Memory B cell (primary cell): ENCODE measurements around the gene SIK1.
A peak's percentile ranks its signal among the peaks of the same experiment; 100 is the strongest.
"Not testable (repeated sequence)": the region's sequence is repeated elsewhere in the genome, so short reads cannot be mapped to it uniquely, and the experiment has no call there.

Experiments used
- ATAC-seq: fragments of 150-1000 bp; cut with Tn5 transposase; 2 replicates; pipeline ENCODE4 v1.10.0; 2021; ENCODE audit warnings: low read depth, mild to moderate bottlenecking, moderate library complexity
- DNase-seq, 2 donors: peaks; one replicate each; pipeline ENCODE4 v3.0.0; 2022; ENCODE audit warnings: low spot score in 2 of 2
- H3K27ac Mint-ChIP-seq: one replicate; pipeline ENCODE4 v1.8.0; 2022; ENCODE audit warnings: mild to moderate bottlenecking, moderate library complexity, mixed read lengths
- H3K27me3 Mint-ChIP-seq: one replicate; pipeline ENCODE4 v1.8.0; 2022; ENCODE audit warnings: mixed read lengths
- H3K36me3 Mint-ChIP-seq: one replicate; pipeline ENCODE4 v1.8.0; 2022; ENCODE audit warnings: mild to moderate bottlenecking, mixed read lengths
- H3K4me1 Mint-ChIP-seq: one replicate; pipeline ENCODE4 v1.8.0; 2022; ENCODE audit warnings: mixed read lengths
- H3K4me3 Mint-ChIP-seq: one replicate; pipeline ENCODE4 v1.8.0; 2022; ENCODE audit warnings: mild to moderate bottlenecking, moderate library complexity, mixed read lengths
- H3K9me3 Mint-ChIP-seq: one replicate; pipeline ENCODE4 v1.8.0; 2022; ENCODE audit warnings: mixed read lengths

SIK1 gene

GRCh38 chr21:43383351-43383750, 43.6 kb downstream of the SIK1 start:
- not testable (repeated sequence) for DNase-seq, H3K27me3 Mint-ChIP-seq, H3K4me1 Mint-ChIP-seq, H3K9me3 Mint-ChIP-seq, H3K27ac Mint-ChIP-seq, H3K36me3 Mint-ChIP-seq, H3K4me3 Mint-ChIP-seq
- ATAC-seq, result peak; percentile 83

- H3K27ac Mint-ChIP-seq, ATAC-seq, H3K4me1 Mint-ChIP-seq, H3K9me3 Mint-ChIP-seq, H3K4me3 Mint-ChIP-seq, H3K36me3 Mint-ChIP-seq, H3K27me3 Mint-ChIP-seq: not testable (repeated sequence)
- peak in 1 of 2 donors; percentile 8 for DNase-seq
Measured at GRCh38 chr21:43382902-43383301, 44.0 kb downstream of the SIK1 start.

GRCh38 chr21:43380852-43381533, 45.9 kb downstream of the SIK1 start:
- DNase-seq, H3K4me3 Mint-ChIP-seq, H3K27me3 Mint-ChIP-seq, H3K9me3 Mint-ChIP-seq, H3K27ac Mint-ChIP-seq, H3K4me1 Mint-ChIP-seq, H3K36me3 Mint-ChIP-seq: not testable (repeated sequence)
- ATAC-seq, result peak; percentile 21

GRCh38 chr21:43380337-43380736, 46.6 kb downstream of the SIK1 start:
- H3K4me1 Mint-ChIP-seq, H3K27ac Mint-ChIP-seq, ATAC-seq, H3K4me3 Mint-ChIP-seq, H3K36me3 Mint-ChIP-seq, H3K9me3 Mint-ChIP-seq, DNase-seq, H3K27me3 Mint-ChIP-seq: not testable (repeated sequence)

- ATAC-seq, result peak; percentile 24
- not testable (repeated sequence) for H3K9me3 Mint-ChIP-seq, DNase-seq, H3K4me3 Mint-ChIP-seq, H3K4me1 Mint-ChIP-seq, H3K27me3 Mint-ChIP-seq, H3K27ac Mint-ChIP-seq, H3K36me3 Mint-ChIP-seq
Measured at GRCh38 chr21:43379626-43380122, 47.3 kb downstream of the SIK1 start.

GRCh38 chr21:43376478-43376882, 50.5 kb downstream of the SIK1 start:
- Mint-ChIP-seq H3K9me3 (no peaks in the 10 kb centered on the region), H3K36me3 (no peaks in the 10 kb centered on the region), H3K4me1 (peaks cover 7% of the 10 kb centered on the region), H3K27me3 (no peaks in the 10 kb centered on the region), H3K4me3 (no peak overlapping the region), H3K27ac (no peak overlapping the region)
- ATAC-seq (no peak), DNase-seq (no peak)

GRCh38 chr21:43375837-43376477, 51.0 kb downstream of the SIK1 start:
- H3K27me3 Mint-ChIP-seq, result no peaks in the 10 kb centered on the region
- H3K4me1 Mint-ChIP-seq, result peaks cover 11% of the 10 kb centered on the region
- H3K4me3 Mint-ChIP-seq, result no peak overlapping the region
- no peaks in the 10 kb centered on the region for H3K36me3 Mint-ChIP-seq
- H3K27ac Mint-ChIP-seq, result no peak overlapping the region
- DNase-seq (no peak), ATAC-seq (no peak)
- H3K9me3 Mint-ChIP-seq, result no peaks in the 10 kb centered on the region

- peaks cover 17% of the 10 kb centered on the region for H3K4me1 Mint-ChIP-seq
- H3K27ac Mint-ChIP-seq, result no peak overlapping the region
- H3K4me3 Mint-ChIP-seq, result no peak overlapping the region
- no peaks in the 10 kb centered on the region for H3K36me3 Mint-ChIP-seq
- no peaks in the 10 kb centered on the region for H3K27me3 Mint-ChIP-seq
- no peaks in the 10 kb centered on the region for H3K9me3 Mint-ChIP-seq
- DNase-seq (no peak), ATAC-seq (no peak)
Measured at GRCh38 chr21:43375006-43375836, 51.7 kb downstream of the SIK1 start.

- DNase-seq, result no peak
- Mint-ChIP-seq H3K27ac (no peak overlapping the region), H3K27me3 (no peaks in the 10 kb centered on the region)
Measured at GRCh38 chr21:43374228-43374885, 52.6 kb downstream of the SIK1 start.

GRCh38 chr21:43373362-43374227, 53.3 kb downstream of the SIK1 start:
- Mint-ChIP-seq H3K27me3 (no peaks in the 10 kb centered on the region), H3K9me3 (no peaks in the 10 kb centered on the region), H3K27ac (no peak overlapping the region), H3K4me1 (peaks cover 27% of the 10 kb centered on the region), H3K36me3 (no peaks in the 10 kb centered on the region), H3K4me3 (no peak overlapping the region)
- no peak for DNase-seq
- no peak for ATAC-seq

More at GRCh38 chr21:43374228-43374885, 52.6 kb downstream of the SIK1 start:
- Mint-ChIP-seq H3K4me1 (peaks cover 20% of the 10 kb centered on the region), H3K36me3 (no peaks in the 10 kb centered on the region), H3K9me3 (no peaks in the 10 kb centered on the region), H3K4me3 (no peak overlapping the region)
- ATAC-seq, result no peak

- ATAC-seq (peak; percentile 11), DNase-seq (no peak)
- no peaks in the 10 kb centered on the region for H3K36me3 Mint-ChIP-seq
- peak overlapping the region; percentile 60 for H3K27ac Mint-ChIP-seq
- H3K4me3 Mint-ChIP-seq, result no peak overlapping the region
- no peaks in the 10 kb centered on the region for H3K27me3 Mint-ChIP-seq
- no peaks in the 10 kb centered on the region for H3K9me3 Mint-ChIP-seq
- H3K4me1 Mint-ChIP-seq, result peaks cover 33% of the 10 kb centered on the region
Measured at GRCh38 chr21:43372663-43373361, 54.1 kb downstream of the SIK1 start.

- no peak for DNase-seq
- Mint-ChIP-seq H3K27ac (peak overlapping the region; percentile 69), H3K27me3 (no peaks in the 10 kb centered on the region), H3K4me3 (no peak overlapping the region), H3K4me1 (peaks cover 37% of the 10 kb centered on the region), H3K9me3 (no peaks in the 10 kb centered on the region), H3K36me3 (no peaks in the 10 kb centered on the region)
- ATAC-seq, result no peak
Measured at GRCh38 chr21:43371786-43372185, 55.1 kb downstream of the SIK1 start.
